ENCODE measurements around the gene CLDN3.
"Not testable (repeated sequence)": the region's sequence is repeated elsewhere in the genome, so short reads cannot be mapped to it uniquely, and the experiment has no call there.

Gene CLDN3

DNA sequence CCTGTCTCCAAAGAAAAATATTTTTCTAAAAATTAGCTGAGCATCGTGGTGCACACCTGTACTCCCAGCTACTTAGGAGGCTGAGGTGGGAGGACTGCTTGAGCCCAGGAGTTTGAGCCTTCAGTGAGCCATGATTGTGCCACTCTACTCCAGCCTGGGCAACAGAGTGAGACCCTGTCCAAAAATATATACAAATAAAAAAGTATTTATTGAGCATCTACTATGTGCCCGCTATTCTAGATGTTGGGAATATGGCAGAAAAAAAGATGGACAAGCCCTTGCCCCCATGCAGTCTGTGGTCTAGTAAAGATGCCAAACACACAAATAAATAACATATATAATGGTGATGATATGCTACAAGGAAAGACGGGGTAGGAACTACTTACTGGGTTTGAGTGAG, 46.3 kb downstream of the CLDN3 start:
- Histone ChIP-seq H3K9me3 (ENCODE audit: severe bottlenecking) (no peaks in the 10 kb centered on the region), H3K27ac (ENCODE audit: poor library complexity, severe bottlenecking) (no peak overlapping the region), H3K27me3 (ENCODE audit: insufficient read depth, poor library complexity, severe bottlenecking) (no peaks in the 10 kb centered on the region), H3K36me3 (ENCODE audit: low read depth) (no peaks in the 10 kb centered on the region), H3K4me3 (ENCODE audit: severe bottlenecking) (no peak overlapping the region), H3K4me1 (ENCODE audit: insufficient read depth, poor library complexity, severe bottlenecking) (no peaks in the 10 kb centered on the region)
- ATAC-seq (ENCODE audit: low read depth) (no peak), DNase-seq (ENCODE audit: low spot score) (no peak)
- TF ChIP-seq, protein P1, sequence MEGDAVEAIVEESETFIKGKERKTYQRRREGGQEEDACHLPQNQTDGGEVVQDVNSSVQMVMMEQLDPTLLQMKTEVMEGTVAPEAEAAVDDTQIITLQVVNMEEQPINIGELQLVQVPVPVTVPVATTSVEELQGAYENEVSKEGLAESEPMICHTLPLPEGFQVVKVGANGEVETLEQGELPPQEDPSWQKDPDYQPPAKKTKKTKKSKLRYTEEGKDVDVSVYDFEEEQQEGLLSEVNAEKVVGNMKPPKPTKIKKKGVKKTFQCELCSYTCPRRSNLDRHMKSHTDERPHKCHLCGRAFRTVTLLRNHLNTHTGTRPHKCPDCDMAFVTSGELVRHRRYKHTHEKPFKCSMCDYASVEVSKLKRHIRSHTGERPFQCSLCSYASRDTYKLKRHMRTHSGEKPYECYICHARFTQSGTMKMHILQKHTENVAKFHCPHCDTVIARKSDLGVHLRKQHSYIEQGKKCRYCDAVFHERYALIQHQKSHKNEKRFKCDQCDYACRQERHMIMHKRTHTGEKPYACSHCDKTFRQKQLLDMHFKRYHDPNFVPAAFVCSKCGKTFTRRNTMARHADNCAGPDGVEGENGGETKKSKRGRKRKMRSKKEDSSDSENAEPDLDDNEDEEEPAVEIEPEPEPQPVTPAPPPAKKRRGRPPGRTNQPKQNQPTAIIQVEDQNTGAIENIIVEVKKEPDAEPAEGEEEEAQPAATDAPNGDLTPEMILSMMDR (IDR thresholded peaks at IDR 0.05; ENCODE audit: poor library complexity, severe bottlenecking) = no peak

DNA sequence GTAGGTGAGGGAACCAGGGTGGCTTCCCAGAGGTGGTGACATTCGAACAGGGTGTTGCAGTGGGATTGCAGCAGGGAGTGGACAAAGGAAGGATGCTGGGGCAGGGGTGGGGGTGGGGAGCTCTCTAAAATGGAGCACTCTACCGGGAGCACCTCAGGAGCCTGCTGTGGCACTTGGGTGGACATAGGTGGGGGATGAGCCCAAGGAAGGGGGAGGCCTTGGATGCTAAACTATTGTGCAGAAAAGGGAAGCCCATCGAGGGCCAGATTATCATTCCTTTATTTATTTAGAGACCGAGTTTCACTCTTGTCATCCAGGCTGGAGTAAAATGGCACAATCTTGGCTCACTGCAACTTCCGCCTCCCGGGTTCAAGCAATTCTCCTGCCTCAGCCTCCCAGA, 47.3 kb downstream of the CLDN3 start:
- Histone ChIP-seq H3K9me3 (ENCODE audit: severe bottlenecking) (no peaks in the 10 kb centered on the region), H3K4me1 (ENCODE audit: insufficient read depth, poor library complexity, severe bottlenecking) (peaks cover under 1% of the 10 kb centered on the region), H3K36me3 (ENCODE audit: low read depth) (no peaks in the 10 kb centered on the region), H3K27me3 (ENCODE audit: insufficient read depth, poor library complexity, severe bottlenecking) (no peaks in the 10 kb centered on the region), H3K27ac (ENCODE audit: poor library complexity, severe bottlenecking) (no peak overlapping the region), H3K4me3 (ENCODE audit: severe bottlenecking) (no peak overlapping the region)
- TF ChIP-seq, protein P1 (IDR thresholded peaks at IDR 0.05; ENCODE audit: poor library complexity, severe bottlenecking) = no peak
- no peak for DNase-seq (ENCODE audit: low spot score)
- no peak for ATAC-seq (ENCODE audit: low read depth)

DNA sequence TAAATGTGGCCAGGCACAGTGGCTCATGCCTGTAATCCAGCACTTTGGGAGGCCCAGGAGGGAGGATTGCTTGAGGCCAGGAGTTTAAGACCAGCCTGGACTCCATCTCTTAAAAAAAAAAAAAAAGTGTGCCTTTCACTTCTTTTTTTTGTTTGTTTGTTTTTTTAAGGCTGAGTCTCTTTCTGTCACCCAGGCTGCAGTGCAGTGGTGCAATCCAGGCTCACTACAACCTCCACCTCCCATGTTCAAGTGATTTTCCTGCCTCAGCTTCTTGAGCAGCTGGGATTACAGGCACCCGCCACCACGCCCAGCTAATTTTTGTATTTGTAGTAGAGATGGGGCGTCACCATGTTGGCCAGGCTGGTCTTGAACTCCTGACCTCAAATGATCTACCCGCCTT, 47.9 kb downstream of the CLDN3 start:
- not testable (repeated sequence) for H3K27ac ChIP-seq (ENCODE audit: poor library complexity, severe bottlenecking); H3K4me1 ChIP-seq (ENCODE audit: insufficient read depth, poor library complexity, severe bottlenecking); DNase-seq (ENCODE audit: low spot score); H3K9me3 ChIP-seq (ENCODE audit: severe bottlenecking); H3K36me3 ChIP-seq (ENCODE audit: low read depth); ATAC-seq (ENCODE audit: low read depth); H3K4me3 ChIP-seq (ENCODE audit: severe bottlenecking); H3K27me3 ChIP-seq (ENCODE audit: insufficient read depth, poor library complexity, severe bottlenecking)

DNA sequence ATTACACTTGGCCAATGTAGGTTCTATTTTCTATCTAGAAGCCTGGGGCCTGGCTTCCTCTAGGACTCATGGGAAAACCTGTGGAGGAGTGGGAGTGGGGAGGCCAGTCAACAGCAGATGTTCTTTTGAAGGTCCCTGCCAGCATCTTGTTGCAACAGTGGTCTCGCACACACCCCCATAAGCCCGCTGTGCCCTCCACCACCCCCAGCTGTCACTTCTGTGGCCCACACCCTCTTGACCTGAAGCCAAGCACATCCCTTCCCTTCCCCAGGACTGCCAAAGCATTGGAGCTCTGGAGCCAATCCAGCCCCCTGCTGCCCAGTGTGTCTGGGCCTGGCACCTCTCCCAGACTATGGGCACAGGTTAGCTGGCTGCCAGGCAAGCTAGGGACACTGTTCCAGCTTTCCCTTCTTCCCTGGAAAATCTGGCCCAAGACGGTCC, 48.7 kb downstream of the CLDN3 start:
- ATAC-seq (ENCODE audit: low read depth) = no peak

DNA sequence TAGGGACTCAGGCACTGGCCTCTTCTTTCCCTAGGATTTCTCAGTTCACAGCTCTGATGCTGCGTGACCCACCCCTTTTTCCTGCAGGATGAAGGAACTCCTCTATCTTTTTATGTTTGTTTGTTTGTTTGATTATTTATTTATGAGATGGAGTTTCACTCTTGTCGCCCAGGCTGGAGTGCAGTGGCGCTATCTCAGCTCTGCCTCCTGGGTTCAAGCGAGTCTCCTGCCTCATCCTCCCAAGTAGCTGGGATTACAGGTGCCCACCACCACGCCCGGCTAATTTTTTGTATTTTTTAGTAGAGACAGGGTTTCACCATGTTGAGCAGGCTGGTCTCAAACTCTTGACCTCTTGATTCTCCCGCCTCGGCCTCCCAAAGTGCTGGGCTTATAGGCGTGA, 49.6 kb downstream of the CLDN3 start:
- not testable (repeated sequence) for H3K27me3 ChIP-seq (ENCODE audit: insufficient read depth, poor library complexity, severe bottlenecking); H3K9me3 ChIP-seq (ENCODE audit: severe bottlenecking); DNase-seq (ENCODE audit: low spot score); ATAC-seq (ENCODE audit: low read depth); H3K27ac ChIP-seq (ENCODE audit: poor library complexity, severe bottlenecking); H3K4me3 ChIP-seq (ENCODE audit: severe bottlenecking)
- Histone ChIP-seq H3K36me3 (ENCODE audit: low read depth) (peaks cover 11% of the 10 kb centered on the region; the same call in 1 of the 2 replicates), H3K4me1 (ENCODE audit: insufficient read depth, poor library complexity, severe bottlenecking) (peaks cover 22% of the 10 kb centered on the region)

More for the DNA sequence above, 48.7 kb downstream of the CLDN3 start:
- TF ChIP-seq, protein P1 (IDR thresholded peaks at IDR 0.05; ENCODE audit: poor library complexity, severe bottlenecking) = no peak
- no peak overlapping the region for H3K4me3 ChIP-seq (ENCODE audit: severe bottlenecking)
- H3K9me3 ChIP-seq (ENCODE audit: severe bottlenecking) = no peaks in the 10 kb centered on the region
- no peak overlapping the region for H3K27ac ChIP-seq (ENCODE audit: poor library complexity, severe bottlenecking)
- peaks cover 15% of the 10 kb centered on the region for H3K4me1 ChIP-seq (ENCODE audit: insufficient read depth, poor library complexity, severe bottlenecking)
- peaks cover 4% of the 10 kb centered on the region; the same call in 1 of the 2 replicates for H3K36me3 ChIP-seq (ENCODE audit: low read depth)
- no peak for DNase-seq (ENCODE audit: low spot score)
- no peaks in the 10 kb centered on the region for H3K27me3 ChIP-seq (ENCODE audit: insufficient read depth, poor library complexity, severe bottlenecking)

DNA sequence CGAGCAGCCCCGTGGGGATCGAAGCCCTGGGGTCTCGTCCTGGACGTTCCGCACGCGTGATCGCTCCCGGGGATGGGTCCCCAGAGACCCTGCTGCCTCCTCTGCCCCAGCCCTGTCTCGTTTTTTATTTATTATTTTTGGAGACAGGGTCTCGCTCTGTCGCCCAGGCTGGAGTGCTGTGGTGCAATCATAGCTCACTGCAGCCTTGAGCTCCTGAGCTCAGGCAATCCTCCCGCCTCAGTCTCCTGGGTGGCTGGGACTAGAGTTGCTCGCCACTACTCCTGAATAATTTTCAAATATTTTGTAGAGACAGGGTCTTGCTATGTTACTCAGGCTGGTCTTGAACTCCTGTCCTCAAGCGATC, 50.3 kb downstream of the CLDN3 start:
- peak overlapping the region; percentile 95 for H3K4me3 ChIP-seq (ENCODE audit: severe bottlenecking)
- no peaks in the 10 kb centered on the region for H3K27me3 ChIP-seq (ENCODE audit: insufficient read depth, poor library complexity, severe bottlenecking)
- no peaks in the 10 kb centered on the region for H3K9me3 ChIP-seq (ENCODE audit: severe bottlenecking)
- ATAC-seq (ENCODE audit: low read depth) = no peak
- no peak overlapping the region for H3K27ac ChIP-seq (ENCODE audit: poor library complexity, severe bottlenecking)
- H3K4me1 ChIP-seq (ENCODE audit: insufficient read depth, poor library complexity, severe bottlenecking) = peaks cover 28% of the 10 kb centered on the region
- H3K36me3 ChIP-seq (ENCODE audit: low read depth) = peaks cover 13% of the 10 kb centered on the region; the same call in 1 of the 2 replicates
- DNase-seq (ENCODE audit: low spot score) = no peak
- TF ChIP-seq, protein P1 (IDR thresholded peaks at IDR 0.05; ENCODE audit: poor library complexity, severe bottlenecking) = no peak

All from RWPE2 (cell line).